ENCODE results near the gene TLCD2. TPM values are rescaled to one million over a fixed set of nuclear protein-coding genes. Genes with fewer than 3 reads are reported as not detected.
"Not testable (repeated sequence)": the region's sequence is repeated elsewhere in the genome, so short reads cannot be mapped to it uniquely, and the experiment has no call there.

TLCD2 gene
- polyA plus RNA-seq: 10 to 100 TPM in 2 of 3 donors, 1 to 10 TPM in 1; 1.4 to 16.6 (median 15.0) TPM

DNA sequence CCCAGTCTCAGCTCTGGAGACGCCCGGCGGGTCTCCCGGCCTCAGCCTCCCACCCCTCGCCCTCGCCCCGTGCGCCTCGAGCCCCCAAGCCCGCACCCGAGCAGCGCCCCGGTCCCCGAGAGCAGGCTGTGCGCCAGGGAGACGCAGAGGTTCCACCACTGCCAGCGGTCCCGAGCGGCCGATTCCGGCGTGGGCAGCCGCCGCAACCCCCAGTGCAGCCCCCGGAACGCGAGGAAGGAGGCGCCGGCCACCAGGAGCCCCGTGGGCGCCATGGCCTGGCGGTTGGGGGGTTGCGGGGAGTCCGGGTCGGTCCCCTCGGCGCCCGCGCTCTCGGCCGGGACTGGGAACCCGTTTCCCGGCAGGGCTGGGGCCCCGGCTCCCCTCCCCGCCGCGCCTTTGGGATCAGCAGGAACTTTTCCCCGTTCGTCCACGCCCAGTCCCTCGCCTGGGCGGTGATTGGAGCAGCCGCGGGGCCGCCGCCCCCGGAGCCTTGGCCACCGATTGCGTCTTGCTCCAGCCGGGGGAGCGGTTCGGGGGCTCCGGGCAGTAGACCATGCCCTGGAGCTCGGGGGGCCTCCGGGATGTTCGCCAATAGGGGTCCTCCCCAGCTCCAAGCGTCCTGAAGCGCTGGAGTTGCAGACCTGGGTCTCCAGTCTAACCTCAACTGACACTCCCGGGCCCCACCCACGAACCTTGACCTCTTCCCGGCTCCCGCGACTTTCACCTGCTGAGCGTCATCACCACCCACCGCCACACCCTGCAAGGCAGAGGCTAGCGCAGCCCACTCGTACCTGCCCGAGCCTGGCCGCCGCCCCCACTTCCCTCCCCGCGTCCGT, at the start of gene TLCD2:
TSS of gene TLCD2 (minus strand) at position 407 of the 836 bp plus-strand sequence. CDS start at position 272, 135 bp downstream.
- peak within 1 kb of the TSS; percentile 49 for H3K27ac ChIP-seq (ENCODE audit: low read depth, low read length)

GRCh38 chr17:1759529-1759928, 49.4 kb upstream of the TLCD2 start:
- 84 to 91% (median 89%) methylated on average over 5 of the region's 5 CpGs for WGBS, 3 donors

More for the DNA sequence above, at the start of gene TLCD2:
- 1 to 2% (median 1%) methylated on average over 69 to 83 of the region's 83 CpGs for WGBS, 3 donors

GRCh38 chr17:1758807-1759206, 48.6 kb upstream of the TLCD2 start:
- no peak overlapping the region for H3K27ac ChIP-seq (ENCODE audit: low read depth, low read length)
- 57 to 78% (median 69%) methylated on average over 15 of the region's 15 CpGs for WGBS, 3 donors

More at GRCh38 chr17:1759529-1759928, 49.4 kb upstream of the TLCD2 start:
- no peak overlapping the region for H3K27ac ChIP-seq (ENCODE audit: low read depth, low read length)

GRCh38 chr17:1755827-1756262, 45.7 kb upstream of the TLCD2 start:
- WGBS, 3 donors: 58 to 63% (median 61%) methylated on average over 17 of the region's 17 CpGs
- no peak overlapping the region for H3K27ac ChIP-seq (ENCODE audit: low read depth, low read length)

GRCh38 chr17:1755252-1755826, 45.2 kb upstream of the TLCD2 start:
- H3K27ac ChIP-seq (ENCODE audit: low read depth, low read length): no peak overlapping the region
- WGBS, 3 donors: 64 to 77% (median 64%) methylated on average over 19 to 20 of the region's 20 CpGs

- no peak overlapping the region for H3K27ac ChIP-seq (ENCODE audit: low read depth, low read length)
- WGBS, 3 donors: 73 to 81% (median 78%) methylated on average over 23 to 25 of the region's 25 CpGs
Observed at GRCh38 chr17:1754430-1755112, 44.4 kb upstream of the TLCD2 start.

- no peak overlapping the region for H3K27ac ChIP-seq (ENCODE audit: low read depth, low read length)
- 78 to 89% (median 79%) methylated on average over 20 to 23 of the region's 23 CpGs for WGBS, 3 donors
Observed at GRCh38 chr17:1753767-1754429, 43.7 kb upstream of the TLCD2 start.

DNA sequence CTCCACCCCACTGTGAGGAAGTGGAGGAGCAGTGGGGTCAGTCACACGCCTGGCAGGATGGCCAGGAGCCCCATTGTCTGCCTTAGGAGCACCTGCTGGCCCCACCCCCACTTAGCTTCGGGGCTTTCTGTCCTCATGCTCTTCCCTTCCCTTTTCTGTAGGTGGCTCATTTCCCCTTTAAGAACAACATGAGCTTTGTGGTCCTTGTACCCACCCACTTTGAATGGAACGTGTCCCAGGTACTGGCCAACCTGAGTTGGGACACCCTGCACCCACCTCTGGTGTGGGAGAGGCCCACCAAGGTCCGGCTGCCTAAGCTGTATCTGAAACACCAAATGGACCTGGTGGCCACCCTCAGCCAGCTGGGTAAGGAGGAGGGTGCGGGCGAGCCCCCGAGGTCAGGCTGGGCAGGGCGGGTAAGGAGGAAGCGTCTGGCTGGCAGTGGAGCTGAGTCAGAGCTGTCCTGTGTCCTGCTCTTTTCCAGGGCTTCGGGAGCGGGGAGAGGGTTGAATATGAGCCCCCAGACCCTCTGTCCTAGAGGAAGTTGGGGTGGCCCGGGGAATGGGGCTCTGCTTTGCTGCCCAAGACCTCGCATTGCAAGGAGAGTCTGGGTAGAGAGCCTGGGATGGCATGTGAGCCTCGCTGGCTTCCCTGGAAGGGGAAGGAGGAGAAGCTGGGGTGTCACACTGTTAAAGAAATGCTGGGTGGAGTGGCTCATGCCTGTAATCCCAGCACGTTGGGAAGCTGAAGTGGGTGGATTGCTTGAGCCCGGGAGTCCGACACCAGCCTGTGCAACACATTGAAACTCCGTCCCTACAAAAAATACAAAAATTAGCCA, 42.5 kb upstream of the TLCD2 start:
- 42 to 55% (median 49%) methylated on average over 18 of the region's 18 CpGs for WGBS, 3 donors
- H3K27ac ChIP-seq (ENCODE audit: low read depth, low read length): no peak overlapping the region

GRCh38 chr17:1750628-1751027, 40.5 kb upstream of the TLCD2 start:
- H3K27ac ChIP-seq (ENCODE audit: low read depth, low read length): no peak overlapping the region
- WGBS, 3 donors: 82 to 88% (median 82%) methylated on average over 9 of the region's 9 CpGs

- 61 to 77% (median 68%) methylated on average over 17 to 22 of the region's 22 CpGs for WGBS, 3 donors
Observed at GRCh38 chr17:1746975-1747543, 36.9 kb upstream of the TLCD2 start.

GRCh38 chr17:1745513-1746020, 35.4 kb upstream of the TLCD2 start:
- WGBS, 3 donors: 91 to 95% (median 94%) methylated on average over 12 of the region's 12 CpGs
- no peak overlapping the region for H3K27ac ChIP-seq (ENCODE audit: low read depth, low read length)

More at GRCh38 chr17:1746975-1747543, 36.9 kb upstream of the TLCD2 start:
- H3K27ac ChIP-seq (ENCODE audit: low read depth, low read length): no peak overlapping the region

DNA sequence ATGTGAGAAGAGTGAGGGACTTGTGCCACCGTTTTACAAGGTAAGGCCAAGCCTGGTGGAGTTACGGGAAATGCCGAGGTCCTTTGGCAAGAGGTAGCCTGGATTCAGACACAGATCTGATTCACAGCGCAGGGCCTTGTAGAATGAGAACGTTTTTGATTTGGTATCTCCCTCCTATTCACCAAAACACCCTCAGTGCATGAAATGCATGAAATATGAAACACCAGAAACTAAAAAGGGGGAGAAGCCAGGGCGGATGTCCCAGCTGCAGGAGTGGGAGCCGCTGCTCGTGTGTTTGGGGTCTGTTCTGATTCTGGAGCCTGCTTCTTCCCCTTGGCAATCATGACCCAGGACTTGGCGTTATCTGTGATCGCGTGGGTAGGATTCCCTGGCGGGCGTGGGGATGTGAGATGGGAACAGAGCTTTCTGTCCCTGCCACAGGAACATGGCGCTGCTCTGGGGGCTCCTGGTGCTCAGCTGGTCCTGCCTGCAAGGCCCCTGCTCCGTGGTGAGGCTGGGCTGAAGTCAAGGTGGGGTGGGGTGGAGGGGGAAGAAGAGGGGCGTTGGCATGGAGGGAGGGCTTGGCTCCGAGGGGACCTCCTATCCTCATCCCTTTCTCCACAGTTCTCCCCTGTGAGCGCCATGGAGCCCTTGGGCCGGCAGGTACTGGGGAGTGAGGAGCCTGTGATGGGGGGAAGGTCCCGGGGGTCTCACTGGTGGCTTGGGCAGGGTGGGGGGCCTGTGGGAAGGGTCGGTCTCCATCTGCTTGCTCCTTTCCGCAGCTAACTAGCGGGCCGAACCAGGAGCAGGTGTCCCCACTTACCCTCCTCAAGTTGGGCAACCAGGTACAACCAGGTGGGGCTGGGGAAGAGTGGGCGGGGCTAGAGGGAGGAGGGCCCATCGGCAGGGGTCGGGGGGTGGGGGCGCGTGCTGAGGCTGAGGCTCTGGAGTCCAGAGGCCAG, 34.7 kb upstream of the TLCD2 start:
- WGBS, 3 donors: 72 to 76% (median 74%) methylated on average over 22 to 29 of the region's 29 CpGs
- H3K27ac ChIP-seq (ENCODE audit: low read depth, low read length): no peak overlapping the region

DNA sequence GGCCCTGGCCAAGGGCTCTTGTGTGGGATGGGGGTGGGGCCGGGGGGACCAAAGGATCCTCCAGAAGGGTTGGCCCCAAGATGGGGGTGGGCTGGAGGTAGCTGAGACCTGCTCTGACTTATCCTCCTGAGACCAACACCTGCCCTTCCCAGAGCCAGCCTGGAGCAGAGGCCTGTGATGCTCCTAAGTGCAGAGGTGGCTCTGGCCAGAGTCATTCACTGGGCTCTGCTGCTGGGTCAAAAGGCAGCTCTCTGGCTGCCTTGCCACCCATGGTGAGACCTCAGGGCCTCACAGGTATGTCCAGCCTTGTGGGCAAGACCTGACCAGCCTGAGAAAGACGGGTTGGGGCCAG, 32.9 kb upstream of the TLCD2 start:
- WGBS, 3 donors: 58 to 100% (median 81%) methylated on average over 2 of the region's 2 CpGs
- H3K27ac ChIP-seq (ENCODE audit: low read depth, low read length): no peak overlapping the region

DNA sequence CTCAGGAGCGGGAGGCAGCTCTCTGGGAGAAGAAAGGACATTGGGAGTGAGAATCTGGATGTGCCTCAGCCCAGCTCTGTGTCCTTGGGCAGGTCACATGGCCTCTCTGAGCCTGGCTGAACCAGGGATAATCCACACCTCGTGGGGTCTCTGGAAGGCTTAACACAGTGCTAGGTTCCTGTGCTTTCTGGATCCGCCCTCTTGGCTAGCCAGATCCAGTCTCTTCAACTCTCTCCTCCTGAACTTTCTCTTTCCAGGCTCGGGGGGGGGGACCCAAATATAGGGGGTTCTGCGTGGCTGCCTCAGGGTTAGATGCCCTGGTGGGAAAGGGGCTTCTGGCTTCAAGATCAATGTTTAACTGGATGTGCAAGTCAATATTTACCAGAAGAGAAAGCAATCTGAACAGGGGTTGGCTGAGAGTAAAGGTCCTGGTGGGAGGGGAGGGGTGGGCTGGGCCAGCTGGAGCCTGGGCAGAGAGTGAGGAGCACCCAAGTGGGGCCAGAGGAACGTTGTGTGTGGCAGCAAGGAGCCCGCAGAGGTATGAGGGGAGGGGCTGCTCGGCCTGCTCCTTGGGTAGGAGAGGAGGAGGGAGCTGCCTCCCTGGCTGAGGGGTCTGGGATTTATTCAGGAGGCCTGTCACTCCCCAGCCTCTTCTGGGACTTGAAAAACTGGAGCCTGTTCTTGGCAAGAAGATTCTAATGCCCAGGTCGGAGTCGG, 32.4 kb upstream of the TLCD2 start, which contains the start of gene SERPINF2:
TSS of gene SERPINF2 (plus strand) at position 501 of the 717 bp plus-strand sequence. CDS start 2,125 bp downstream, outside the sequence.
- no peak within 1 kb of the TSS for H3K27ac ChIP-seq (ENCODE audit: low read depth, low read length)

GRCh38 chr17:1741899-1742298, 31.7 kb upstream of the TLCD2 start:
- not testable (repeated sequence) for H3K27ac ChIP-seq (ENCODE audit: low read depth, low read length)
- 81 to 91% (median 90%) methylated on average over 7 of the region's 7 CpGs for WGBS, 3 donors

More for the DNA sequence above, 32.4 kb upstream of the TLCD2 start, which contains the start of gene SERPINF2:
- 49 to 62% (median 59%) methylated on average over 9 to 10 of the region's 10 CpGs for WGBS, 3 donors
